A673 (cell line): ENCODE measurements around the gene TTYH3. TPM values are rescaled to one million over a fixed set of nuclear protein-coding genes. Genes with fewer than 3 reads are reported as not detected.

Source experiments
- BruUV-seq: library from RNA; stranded (reverse); fragments of 400-500 nt; replicated peaks from 2 replicates; lab custom pipeline; 2021; lab: Mats Ljungman, UMichigan
- CTCF ChIA-PET: fragments of 300-600 bp; sonication (Branson Sonifier 250); formaldehyde crosslinking; loops from one replicate; lab custom pipeline; 2022; ENCODE audit warnings: antibody characterized with exemption; lab: Charles Lee
- POLR2A ChIA-PET: fragments of 300-600 bp; sonication (Branson Sonifier 250); formaldehyde crosslinking; loops from one replicate; lab custom pipeline; 2022; ENCODE audit warnings: antibody characterized with exemption; ENCODE audit not compliant: low non-redundant PET; lab: Charles Lee
- DNase-seq: peaks from one replicate; pipeline ENCODE4 v3.0.0-alpha.2; 2015; ENCODE audit warnings: low spot score
- H3K27ac ChIP-seq: fragments of 200-600 bp; sonication (generic); 2 replicates; pipeline ENCODE4 v1.5.1; 2016; ENCODE audit warnings: mixed run types, low read depth, mild to moderate bottlenecking, mixed read lengths, antibody characterized with exemption, low read length; ENCODE audit not compliant: poor library complexity, severe bottlenecking
- H3K27me3 ChIP-seq: fragments of 200-600 bp; sonication (generic); replicated peaks from 2 replicates; pipeline ENCODE4 v1.6.1; 2017; ENCODE audit warnings: mixed run types, low read depth, mild to moderate bottlenecking, mixed read lengths, antibody characterized with exemption, low read length; ENCODE audit not compliant: insufficient read depth, poor library complexity
- H3K36me3 ChIP-seq: fragments of 200-600 bp; sonication (generic); 2 replicates; pipeline ENCODE4 v1.6.1; 2016; ENCODE audit warnings: mixed run types, mild to moderate bottlenecking, mixed read lengths, antibody characterized with exemption, low read length; ENCODE audit not compliant: insufficient read depth, poor library complexity, severe bottlenecking
- H3K4me1 ChIP-seq: fragments of 200-600 bp; sonication (generic); 2 replicates; pipeline ENCODE4 v1.6.1; 2017; ENCODE audit warnings: mixed run types, mild to moderate bottlenecking, mixed read lengths, antibody characterized with exemption, low read length; ENCODE audit not compliant: insufficient read depth, poor library complexity, severe bottlenecking
- H3K4me3 ChIP-seq: fragments of 200-600 bp; sonication (generic); 2 replicates; pipeline ENCODE4 v1.5.1; 2016; ENCODE audit warnings: low read depth, mixed run types, mild to moderate bottlenecking, mixed read lengths, low read length; ENCODE audit not compliant: poor library complexity, severe bottlenecking
- H3K9me3 ChIP-seq: fragments of 200-600 bp; sonication (generic); 2 replicates; pipeline ENCODE4 v1.6.1; 2016; ENCODE audit warnings: mixed run types, low read depth, mild to moderate bottlenecking, mixed read lengths, antibody characterized with exemption, low read length; ENCODE audit not compliant: poor library complexity, severe bottlenecking
- EZH2 ChIP-seq: fragments of 200-600 bp; sonication (generic); IDR thresholded peaks from 2 replicates; pipeline ENCODE4 v1.6.1; 2017; ENCODE audit warnings: borderline replicate concordance, low read depth, mild to moderate bottlenecking, mixed read lengths, antibody characterized with exemption, low read length; ENCODE audit not compliant: poor library complexity, severe bottlenecking
- intact Hi-C: fragments of 100-400 bp; cut with micrococcal nuclease; formaldehyde crosslinking; loops from one replicate; pipeline ENCODE4 v1.10.0; 2022; ENCODE audit not compliant: unreplicated experiment
- total RNA-seq: library from RNA; stranded (reverse); gene quantifications from 2 replicates; pipeline ENCODE4 v1.2.3, GENCODE V29; 2021
- TF ChIP-seq, protein P1 (sequence below): fragments of 300-800, 200-600 bp; sonication (generic); conservative IDR thresholded peaks from 2 replicates; pipeline ENCODE4 v1.5.1; 2017; ENCODE audit warnings: low read depth, mild to moderate bottlenecking, antibody characterized with exemption, low read length, moderate library complexity, mixed read lengths

The TTYH3 gene
- total RNA-seq, 1 experiment from 2014 or later = 248 TPM

DNA sequence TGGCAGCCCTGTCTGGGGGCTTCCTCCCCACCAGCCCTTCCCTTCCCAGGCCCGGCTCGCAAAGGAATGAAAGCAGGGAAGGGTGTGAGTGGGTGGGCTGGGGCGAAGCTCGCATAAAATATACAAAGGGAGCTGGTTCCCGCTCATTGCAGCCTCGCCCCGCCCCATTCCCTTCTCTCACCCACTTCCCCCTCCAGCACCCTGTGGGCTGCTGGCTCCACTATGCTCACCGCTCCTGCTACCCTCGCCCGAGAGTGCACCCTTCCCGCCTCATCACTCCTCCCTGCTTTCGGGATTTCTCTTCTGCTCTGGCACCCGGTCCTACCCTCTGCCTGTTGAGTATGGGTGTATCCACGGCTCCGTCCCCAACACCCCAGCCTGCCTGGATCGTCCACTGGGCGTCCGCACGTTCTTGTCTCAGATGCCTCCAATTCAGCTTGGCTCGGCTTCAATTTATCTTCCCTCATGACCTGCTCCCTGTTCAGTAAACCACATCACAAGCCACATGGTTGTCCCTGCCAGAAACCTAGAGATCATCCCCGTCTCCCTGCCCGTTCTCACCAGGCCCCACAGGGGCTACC lies 14.4 kb upstream of the TTYH3 start:
- ChIA-PET POLR2A (no interaction called here), CTCF (no interaction called here)
- Histone ChIP-seq H3K27ac (no peak overlapping the region), H3K9me3 (no peaks in the 10 kb centered on the region), H3K4me3 (no peak overlapping the region), H3K36me3 (no peaks in the 10 kb centered on the region), H3K27me3 (no peaks in the 10 kb centered on the region), H3K4me1 (peaks cover 32% of the 10 kb centered on the region)
- DNase-seq = no peak
- no peak for TF ChIP-seq EZH2
- TF ChIP-seq, protein P1, sequence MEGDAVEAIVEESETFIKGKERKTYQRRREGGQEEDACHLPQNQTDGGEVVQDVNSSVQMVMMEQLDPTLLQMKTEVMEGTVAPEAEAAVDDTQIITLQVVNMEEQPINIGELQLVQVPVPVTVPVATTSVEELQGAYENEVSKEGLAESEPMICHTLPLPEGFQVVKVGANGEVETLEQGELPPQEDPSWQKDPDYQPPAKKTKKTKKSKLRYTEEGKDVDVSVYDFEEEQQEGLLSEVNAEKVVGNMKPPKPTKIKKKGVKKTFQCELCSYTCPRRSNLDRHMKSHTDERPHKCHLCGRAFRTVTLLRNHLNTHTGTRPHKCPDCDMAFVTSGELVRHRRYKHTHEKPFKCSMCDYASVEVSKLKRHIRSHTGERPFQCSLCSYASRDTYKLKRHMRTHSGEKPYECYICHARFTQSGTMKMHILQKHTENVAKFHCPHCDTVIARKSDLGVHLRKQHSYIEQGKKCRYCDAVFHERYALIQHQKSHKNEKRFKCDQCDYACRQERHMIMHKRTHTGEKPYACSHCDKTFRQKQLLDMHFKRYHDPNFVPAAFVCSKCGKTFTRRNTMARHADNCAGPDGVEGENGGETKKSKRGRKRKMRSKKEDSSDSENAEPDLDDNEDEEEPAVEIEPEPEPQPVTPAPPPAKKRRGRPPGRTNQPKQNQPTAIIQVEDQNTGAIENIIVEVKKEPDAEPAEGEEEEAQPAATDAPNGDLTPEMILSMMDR = no peak
- intact Hi-C loops = no loop called here
- no TSS peak for BruUV-seq

DNA sequence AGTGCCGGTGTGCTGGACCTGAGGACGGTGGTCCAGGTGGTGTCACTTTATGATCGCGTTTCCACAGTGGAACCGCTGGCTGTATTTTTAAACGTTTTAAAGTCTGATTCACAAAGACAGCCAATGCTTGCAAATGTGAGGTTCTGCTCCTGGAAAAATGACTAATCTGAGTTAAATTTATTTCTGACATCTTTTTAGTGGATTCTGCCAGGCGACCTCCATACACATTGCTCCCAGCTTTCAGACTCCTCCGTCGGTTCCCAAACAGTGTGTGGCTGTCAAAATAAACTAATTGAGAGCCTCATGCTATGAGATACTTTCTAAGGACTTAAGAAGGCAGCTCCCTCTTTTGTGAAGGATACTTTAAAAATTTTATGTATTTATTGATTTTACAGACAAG lies 12.7 kb upstream of the TTYH3 start:
- Histone ChIP-seq H3K4me3 (no peak overlapping the region), H3K27ac (no peak overlapping the region), H3K36me3 (no peaks in the 10 kb centered on the region), H3K27me3 (no peaks in the 10 kb centered on the region), H3K9me3 (no peaks in the 10 kb centered on the region), H3K4me1 (peaks cover 30% of the 10 kb centered on the region)
- ChIA-PET CTCF (no interaction called here), POLR2A (no interaction called here)
- no peak for DNase-seq
- intact Hi-C loops = no loop called here
- no TSS peak for BruUV-seq
- no peak for TF ChIP-seq EZH2
- TF ChIP-seq, protein P1 = no peak

DNA sequence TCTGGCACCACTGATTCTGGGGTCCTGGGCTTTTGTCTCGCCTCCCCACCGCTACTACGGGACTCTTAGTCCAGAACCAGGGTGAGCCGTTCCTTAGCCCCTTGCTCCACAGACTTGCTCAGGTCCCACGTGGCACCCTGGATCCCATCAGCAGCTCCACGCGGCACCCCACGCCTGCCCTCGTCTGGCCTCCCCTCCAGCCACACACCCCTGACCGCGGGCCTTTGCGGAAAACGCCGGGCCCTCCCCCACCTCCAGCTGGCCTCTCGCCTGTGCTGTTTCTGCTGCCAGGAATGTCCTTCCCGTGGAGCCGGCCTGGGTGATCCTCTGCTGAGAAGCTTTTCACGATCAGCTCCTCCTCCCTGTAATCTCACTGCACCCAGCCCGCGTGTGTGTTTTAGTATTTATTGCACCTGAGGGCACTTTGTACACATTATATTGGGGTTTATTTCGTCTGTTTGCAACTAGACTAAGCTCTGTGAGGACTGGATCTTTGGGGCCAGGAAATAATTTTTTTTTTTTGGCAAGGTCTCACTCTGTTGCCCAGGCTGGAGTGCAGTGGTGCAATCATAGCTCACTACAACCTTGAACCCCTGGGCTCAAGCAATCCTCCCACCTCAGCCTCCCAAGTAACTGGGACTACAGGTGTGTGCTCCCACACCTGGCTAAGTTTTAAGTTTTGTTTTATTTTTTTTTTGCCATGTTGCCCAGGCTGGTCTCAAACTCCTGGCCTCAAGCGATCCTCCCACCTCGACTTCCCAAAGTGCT lies 10.5 kb upstream of the TTYH3 start:
- H3K4me1 ChIP-seq = peaks cover 20% of the 10 kb centered on the region
- no peak for TF ChIP-seq EZH2
- TF ChIP-seq, protein P1 = no peak
- no peak overlapping the region for H3K4me3 ChIP-seq
- H3K9me3 ChIP-seq = no peaks in the 10 kb centered on the region
- no peaks in the 10 kb centered on the region for H3K27me3 ChIP-seq
- H3K27ac ChIP-seq = no peak overlapping the region
- CTCF ChIA-PET = no interaction called here
- POLR2A ChIA-PET = no interaction called here
- no peaks in the 10 kb centered on the region for H3K36me3 ChIP-seq
- no TSS peak for BruUV-seq
- DNase-seq = no peak
- intact Hi-C loops = no loop called here
